HFFc6 (cell line): ENCODE results near the gene FSIP1. TPM values are rescaled to one million over a fixed set of nuclear protein-coding genes. Genes with fewer than 3 reads are reported as not detected.
A peak's percentile ranks its signal among the peaks of the same experiment; 100 is the strongest.

Experiments used
- DNase-seq: peaks from one replicate; pipeline ENCODE4 v3.0.0-alpha.2; 2018
- H3K27ac Mint-ChIP-seq: 2 replicates; pipeline ENCODE4 v1.8.0; 2020; ENCODE audit warnings: mild to moderate bottlenecking, mixed read lengths
- H3K27me3 Mint-ChIP-seq: 2 replicates; pipeline ENCODE4 v1.8.0; 2021; ENCODE audit warnings: mild to moderate bottlenecking, moderate library complexity, mixed read lengths; ENCODE audit not compliant: insufficient read depth
- H3K36me3 Mint-ChIP-seq: 2 replicates; pipeline ENCODE4 v1.8.0; 2021; ENCODE audit warnings: low read depth, mixed read lengths
- H3K4me1 Mint-ChIP-seq: 2 replicates; pipeline ENCODE4 v1.8.0; 2020; ENCODE audit warnings: low read depth, mixed read lengths
- H3K4me3 Mint-ChIP-seq: 2 replicates; pipeline ENCODE4 v1.8.0; 2020; ENCODE audit warnings: mild to moderate bottlenecking, moderate library complexity, mixed read lengths
- H3K9me3 Mint-ChIP-seq: 2 replicates; pipeline ENCODE4 v1.8.0; 2020; ENCODE audit warnings: mild to moderate bottlenecking, mixed read lengths
- total RNA-seq, 6 experiments: library from RNA; stranded (reverse); fragmentation: NEBNext Ultra II Directional; extraction: Animal tissue kit (Norgen Biotek cat#: 25700); gene quantifications; 2 replicates in 1 of 6; 3 replicates in 5 of 6; pipeline ENCODE4 v1.2.3, GENCODE V29; 2021
- TF ChIP-seq, protein P1 (sequence below): fragments of 200-600 bp; sonication (generic); IDR thresholded peaks from 2 replicates; pipeline ENCODE4 v1.5.0; 2021; ENCODE audit warnings: antibody characterized with exemption, mild to moderate bottlenecking

Gene FSIP1
- total RNA-seq, 6 experiments from 2014 or later: 1.2 to 2.0 (median 1.3) TPM

DNA sequence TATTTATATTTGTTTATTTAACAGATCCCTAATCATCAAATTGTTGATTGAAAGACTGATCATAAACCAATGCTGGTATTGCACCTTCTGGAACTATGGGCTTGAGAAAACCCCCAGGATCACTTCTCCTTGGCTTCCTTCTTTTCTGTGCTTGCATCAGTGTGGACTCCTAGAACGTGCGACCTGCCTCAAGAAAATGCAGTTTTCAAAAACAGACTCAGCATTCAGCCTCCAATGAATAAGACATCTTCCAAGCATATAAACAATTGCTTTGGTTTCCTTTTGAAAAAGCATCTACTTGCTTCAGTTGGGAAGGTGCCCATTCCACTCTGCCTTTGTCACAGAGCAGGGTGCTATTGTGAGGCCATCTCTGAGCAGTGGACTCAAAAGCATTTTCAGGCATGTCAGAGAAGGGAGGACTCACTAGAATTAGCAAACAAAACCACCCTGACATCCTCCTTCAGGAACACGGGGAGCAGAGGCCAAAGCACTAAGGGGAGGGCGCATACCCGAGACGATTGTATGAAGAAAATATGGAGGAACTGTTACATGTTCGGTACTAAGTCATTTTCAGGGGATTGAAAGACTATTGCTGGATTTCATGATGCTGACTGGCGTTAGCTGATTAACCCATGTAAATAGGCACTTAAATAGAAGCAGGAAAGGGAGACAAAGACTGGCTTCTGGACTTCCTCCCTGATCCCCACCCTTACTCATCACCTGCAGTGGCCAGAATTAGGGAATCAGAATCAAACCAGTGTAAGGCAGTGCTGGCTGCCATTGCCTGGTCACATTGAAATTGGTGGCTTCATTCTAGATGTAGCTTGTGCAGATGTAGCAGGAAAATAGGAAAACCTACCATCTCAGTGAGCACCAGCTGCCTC, 187.1 kb downstream of the FSIP1 start:
- H3K9me3 Mint-ChIP-seq: peaks cover 87% of the 10 kb centered on the region
- H3K4me1 Mint-ChIP-seq: peaks cover 89% of the 10 kb centered on the region
- peaks cover 92% of the 10 kb centered on the region for H3K27me3 Mint-ChIP-seq
- peak overlapping the region; percentile 82 for H3K4me3 Mint-ChIP-seq
- peaks cover 80% of the 10 kb centered on the region for H3K36me3 Mint-ChIP-seq
- peak overlapping the region; percentile 86 for H3K27ac Mint-ChIP-seq
- TF ChIP-seq, protein P1, sequence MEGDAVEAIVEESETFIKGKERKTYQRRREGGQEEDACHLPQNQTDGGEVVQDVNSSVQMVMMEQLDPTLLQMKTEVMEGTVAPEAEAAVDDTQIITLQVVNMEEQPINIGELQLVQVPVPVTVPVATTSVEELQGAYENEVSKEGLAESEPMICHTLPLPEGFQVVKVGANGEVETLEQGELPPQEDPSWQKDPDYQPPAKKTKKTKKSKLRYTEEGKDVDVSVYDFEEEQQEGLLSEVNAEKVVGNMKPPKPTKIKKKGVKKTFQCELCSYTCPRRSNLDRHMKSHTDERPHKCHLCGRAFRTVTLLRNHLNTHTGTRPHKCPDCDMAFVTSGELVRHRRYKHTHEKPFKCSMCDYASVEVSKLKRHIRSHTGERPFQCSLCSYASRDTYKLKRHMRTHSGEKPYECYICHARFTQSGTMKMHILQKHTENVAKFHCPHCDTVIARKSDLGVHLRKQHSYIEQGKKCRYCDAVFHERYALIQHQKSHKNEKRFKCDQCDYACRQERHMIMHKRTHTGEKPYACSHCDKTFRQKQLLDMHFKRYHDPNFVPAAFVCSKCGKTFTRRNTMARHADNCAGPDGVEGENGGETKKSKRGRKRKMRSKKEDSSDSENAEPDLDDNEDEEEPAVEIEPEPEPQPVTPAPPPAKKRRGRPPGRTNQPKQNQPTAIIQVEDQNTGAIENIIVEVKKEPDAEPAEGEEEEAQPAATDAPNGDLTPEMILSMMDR: no peak
- peak; percentile 71 for DNase-seq

DNA sequence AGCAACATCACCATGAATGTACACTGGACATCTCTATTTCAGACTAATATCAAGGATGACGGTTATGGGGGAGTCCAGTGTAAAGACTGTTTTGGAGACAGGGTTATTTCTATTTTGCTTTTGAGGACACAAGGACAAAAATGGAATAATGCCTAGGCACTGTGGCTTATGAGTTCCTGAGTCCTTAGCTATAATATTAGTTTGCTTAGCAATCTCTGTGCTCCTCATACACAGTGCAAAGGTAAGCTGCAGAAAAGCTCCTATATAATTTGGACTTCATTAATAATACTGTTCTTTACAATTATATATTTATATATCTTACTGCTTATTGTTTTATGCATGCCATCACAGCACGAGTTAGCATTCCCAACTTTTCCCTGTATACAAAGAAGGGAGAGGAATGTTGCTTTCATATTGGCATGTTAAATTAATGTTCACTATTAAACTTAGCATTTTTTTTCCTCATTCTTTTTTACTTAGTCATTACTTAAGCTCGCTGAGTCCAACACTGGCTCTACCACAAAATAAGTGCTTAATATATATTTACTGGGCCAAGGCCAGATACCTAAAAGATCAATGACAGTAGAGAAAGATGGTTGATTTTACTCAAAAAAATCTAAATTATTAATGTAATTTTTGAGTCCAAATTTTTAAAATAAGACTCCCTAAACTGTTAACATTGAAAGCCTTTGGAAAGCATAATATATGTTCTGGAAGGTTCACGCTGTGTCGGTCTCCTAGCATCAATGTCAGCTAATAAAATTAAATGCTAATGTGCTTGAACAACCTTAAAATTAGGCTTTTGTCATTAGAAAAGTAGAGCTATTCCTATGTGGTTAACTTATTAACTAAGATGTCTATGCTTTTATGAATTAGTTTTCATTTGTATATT, 187.9 kb downstream of the FSIP1 start:
- TF ChIP-seq, protein P1: no peak
- H3K4me3 Mint-ChIP-seq: peak overlapping the region; percentile 90
- peaks cover 92% of the 10 kb centered on the region for H3K27me3 Mint-ChIP-seq
- H3K27ac Mint-ChIP-seq: peak overlapping the region; percentile 86
- H3K36me3 Mint-ChIP-seq: peaks cover 82% of the 10 kb centered on the region
- peaks cover 87% of the 10 kb centered on the region for H3K9me3 Mint-ChIP-seq
- H3K4me1 Mint-ChIP-seq: peaks cover 89% of the 10 kb centered on the region
- peak; percentile 54 for DNase-seq

DNA sequence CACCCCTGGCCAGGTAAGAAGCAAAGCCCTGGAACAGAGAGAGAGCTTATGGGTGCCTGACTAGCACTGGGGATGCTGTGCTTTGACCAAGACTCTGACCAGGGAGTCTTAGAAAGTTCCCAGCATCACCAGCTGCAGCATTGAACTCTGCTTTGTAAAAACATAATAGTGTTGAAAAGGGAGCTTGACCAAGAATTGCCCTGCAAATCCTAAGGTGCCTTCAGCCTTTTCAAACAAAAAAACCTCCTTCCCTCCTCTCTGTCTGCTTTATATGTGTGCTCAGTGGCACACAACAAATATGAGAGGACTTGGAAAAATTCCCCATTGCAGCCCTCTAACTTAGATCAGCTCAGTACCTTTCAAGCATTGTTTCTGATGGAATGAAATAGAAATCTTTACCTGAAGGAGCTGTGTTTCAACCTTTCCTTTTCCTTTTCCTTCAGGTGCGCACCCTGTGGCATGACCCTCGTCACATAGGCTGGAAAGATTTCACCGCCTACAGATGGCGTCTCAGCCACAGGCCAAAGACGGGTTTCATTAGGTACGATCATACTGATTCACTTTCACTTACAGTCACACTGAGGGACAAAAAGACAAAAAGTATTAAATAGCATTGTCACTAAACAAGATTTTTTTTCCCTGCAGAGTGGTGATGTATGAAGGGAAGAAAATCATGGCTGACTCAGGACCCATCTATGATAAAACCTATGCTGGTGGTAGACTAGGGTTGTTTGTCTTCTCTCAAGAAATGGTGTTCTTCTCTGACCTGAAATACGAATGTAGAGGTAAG, 188.8 kb downstream of the FSIP1 start:
- Mint-ChIP-seq H3K27ac (peak overlapping the region; percentile 86), H3K36me3 (peaks cover 85% of the 10 kb centered on the region), H3K9me3 (peaks cover 87% of the 10 kb centered on the region), H3K4me1 (peaks cover 89% of the 10 kb centered on the region), H3K4me3 (peak overlapping the region; percentile 90), H3K27me3 (peaks cover 92% of the 10 kb centered on the region)
- peak; percentile 48 for DNase-seq
- TF ChIP-seq, protein P1: no peak

DNA sequence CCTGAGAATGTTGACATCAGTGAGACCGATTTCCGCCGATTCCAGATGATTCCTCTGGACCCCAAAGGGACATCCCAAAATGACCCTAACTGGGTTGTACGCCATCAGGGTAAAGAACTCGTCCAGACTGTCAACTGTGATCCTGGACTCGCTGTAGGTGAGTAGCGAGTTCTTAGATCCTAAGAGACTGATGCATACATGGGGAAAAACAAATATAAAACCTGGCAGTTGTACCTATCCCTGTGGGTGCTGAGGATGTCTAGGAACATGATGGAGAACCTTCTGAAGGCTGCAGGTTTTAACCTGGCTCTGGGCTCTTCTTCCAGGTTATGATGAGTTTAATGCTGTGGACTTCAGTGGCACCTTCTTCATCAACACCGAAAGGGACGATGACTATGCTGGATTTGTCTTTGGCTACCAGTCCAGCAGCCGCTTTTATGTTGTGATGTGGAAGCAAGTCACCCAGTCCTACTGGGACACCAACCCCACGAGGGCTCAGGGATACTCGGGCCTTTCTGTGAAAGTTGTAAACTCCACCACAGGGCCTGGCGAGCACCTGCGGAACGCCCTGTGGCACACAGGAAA, 189.5 kb downstream of the FSIP1 start:
- Mint-ChIP-seq H3K36me3 (peaks cover 87% of the 10 kb centered on the region), H3K27me3 (peaks cover 92% of the 10 kb centered on the region), H3K27ac (peak overlapping the region; percentile 86), H3K4me1 (peaks cover 89% of the 10 kb centered on the region), H3K9me3 (peaks cover 87% of the 10 kb centered on the region), H3K4me3 (peak overlapping the region; percentile 90)
- peak; percentile 56 for DNase-seq
- TF ChIP-seq, protein P1: no peak

DNA sequence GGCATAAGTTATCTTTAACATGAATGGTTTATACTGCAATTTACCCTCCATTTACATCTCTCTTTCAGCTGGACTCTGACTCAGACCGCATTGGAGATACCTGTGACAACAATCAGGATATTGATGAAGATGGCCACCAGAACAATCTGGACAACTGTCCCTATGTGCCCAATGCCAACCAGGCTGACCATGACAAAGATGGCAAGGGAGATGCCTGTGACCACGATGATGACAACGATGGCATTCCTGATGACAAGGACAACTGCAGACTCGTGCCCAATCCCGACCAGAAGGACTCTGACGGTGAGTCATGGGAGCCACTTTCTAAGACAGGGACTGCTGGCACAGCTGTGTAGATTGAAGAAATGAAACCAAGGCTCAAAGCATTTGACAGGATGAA, 190.1 kb downstream of the FSIP1 start:
- Mint-ChIP-seq H3K9me3 (peaks cover 87% of the 10 kb centered on the region), H3K4me3 (peak overlapping the region; percentile 90), H3K27ac (peak overlapping the region; percentile 86), H3K27me3 (peaks cover 92% of the 10 kb centered on the region), H3K4me1 (peaks cover 89% of the 10 kb centered on the region), H3K36me3 (peaks cover 87% of the 10 kb centered on the region)
- DNase-seq: peak; percentile 78
- TF ChIP-seq, protein P1: no peak
